Gastroesophageal sphincter (tissue), 3 donors: ENCODE results near the gene GET3.

Experiments
- CTCF ChIP-seq, 4 experiments: fragments of 200-600 bp in 2 of 4; fragments of 450-650 bp in 2 of 4; sonication (generic) in 1 of 4; IDR thresholded peaks; one replicate each; pipeline ENCODE4 v1.5.1; 2017 to 2019; ENCODE audit warnings: antibody characterized with exemption in 4 of 4, mild to moderate bottlenecking in 2 of 4, moderate library complexity in 2 of 4
- POLR2AphosphoS5 ChIP-seq: sonication (generic); formaldehyde crosslinking; IDR thresholded peaks from one replicate; pipeline ENCODE4 v1.6.1; 2017; ENCODE audit warnings: antibody characterized with exemption

- TF ChIP-seq CTCF (IDR thresholded peaks at IDR 0.05) (no peak), POLR2AphosphoS5 (no peak)
Observed at GRCh38 chr19:12705654-12706331, 31.5 kb upstream of the GET3 start.
